HG03558 (cell line): ENCODE data around the gene TBX1.

Experiments used
- ATAC-seq: cut with Tn5 transposase; IDR thresholded peaks from one replicate; pipeline ENCODE4 v1.9.1; 2021; ENCODE audit warnings: moderate number of reproducible peaks; ENCODE audit not compliant: unreplicated experiment; ENCODE audit errors: extremely low read depth

TBX1 gene

GRCh38 chr22:19807914-19808872, 47.6 kb downstream of the TBX1 start:
- no peak for ATAC-seq

DNA sequence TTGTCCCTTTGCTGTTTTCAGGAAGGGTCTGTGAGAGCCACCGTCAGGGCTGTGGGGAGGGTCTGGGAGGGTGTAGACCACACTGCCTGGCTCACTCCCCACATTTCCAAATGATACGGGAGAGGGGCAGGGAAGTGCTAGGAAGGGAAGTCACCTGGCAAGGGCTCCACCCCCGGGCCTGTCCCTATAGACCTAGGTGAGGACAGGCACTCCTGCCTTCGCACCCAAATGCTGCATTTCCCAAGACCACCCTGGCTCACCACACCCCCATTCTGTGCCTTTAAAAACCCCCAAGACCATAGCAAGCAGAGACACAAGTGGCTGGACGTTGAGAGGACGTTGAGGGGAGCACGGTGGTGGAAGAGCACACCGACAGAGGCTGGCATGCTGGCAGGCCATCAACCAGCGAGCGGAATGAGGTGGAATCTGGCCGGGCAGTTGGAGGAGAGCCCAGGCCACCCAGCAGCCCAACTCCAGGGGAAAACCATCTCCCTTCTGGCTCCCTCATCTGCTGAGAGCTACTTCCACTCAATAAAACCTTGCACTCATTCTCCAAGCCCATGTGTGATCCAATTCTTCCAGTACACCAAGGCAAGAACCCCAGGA, 48.4 kb downstream of the TBX1 start:
- ATAC-seq: no peak

GRCh38 chr22:19809741-19810140, 49.2 kb downstream of the TBX1 start:
- no peak for ATAC-seq

DNA sequence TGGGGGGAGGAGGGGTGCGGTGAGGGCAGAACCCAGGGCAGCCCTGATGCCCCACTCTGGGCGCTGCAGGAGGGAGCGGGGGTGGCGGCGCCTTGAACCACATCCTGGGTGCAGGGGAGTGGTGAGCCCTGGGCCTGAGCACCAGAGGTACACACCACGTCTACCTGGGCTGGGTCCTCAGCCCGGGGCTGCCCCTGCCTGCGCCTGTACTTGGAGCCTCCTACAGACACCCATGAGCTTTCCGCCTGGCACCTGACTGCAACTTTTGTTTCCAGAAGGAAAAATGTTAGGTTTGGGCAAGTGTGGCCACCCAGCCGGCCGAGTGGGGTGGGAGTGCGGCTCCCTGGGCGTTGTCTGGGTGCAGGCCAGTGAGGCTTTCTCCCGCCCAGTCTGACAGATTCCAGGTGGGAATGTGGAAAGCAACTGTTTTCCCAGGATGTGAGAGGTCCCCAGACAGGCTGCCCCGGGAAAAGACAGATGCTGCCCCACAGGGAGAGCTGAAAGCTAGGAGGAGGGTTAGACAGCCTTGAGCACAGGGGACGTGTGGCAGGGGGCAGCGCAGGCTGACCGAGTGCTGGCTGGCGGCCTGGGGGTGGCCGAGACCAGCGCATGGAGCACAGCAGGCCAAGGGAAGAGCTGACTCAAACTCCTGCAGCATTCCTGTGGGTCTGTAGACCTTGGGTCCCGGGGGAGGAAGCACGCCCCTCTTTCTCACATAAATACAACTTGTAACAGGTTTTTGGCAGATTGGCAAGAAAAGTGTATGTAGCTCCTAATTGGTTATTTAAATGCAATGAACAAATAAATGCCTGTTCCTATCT, 50.0 kb downstream of the TBX1 start:
- no peak for ATAC-seq

GRCh38 chr22:19811211-19811621, 50.6 kb downstream of the TBX1 start:
- no peak for ATAC-seq

- ATAC-seq: no peak
Measured at GRCh38 chr22:19811811-19812771, 51.5 kb downstream of the TBX1 start.

- ATAC-seq: no peak
Measured at GRCh38 chr22:19812910-19813309, 52.3 kb downstream of the TBX1 start.

DNA sequence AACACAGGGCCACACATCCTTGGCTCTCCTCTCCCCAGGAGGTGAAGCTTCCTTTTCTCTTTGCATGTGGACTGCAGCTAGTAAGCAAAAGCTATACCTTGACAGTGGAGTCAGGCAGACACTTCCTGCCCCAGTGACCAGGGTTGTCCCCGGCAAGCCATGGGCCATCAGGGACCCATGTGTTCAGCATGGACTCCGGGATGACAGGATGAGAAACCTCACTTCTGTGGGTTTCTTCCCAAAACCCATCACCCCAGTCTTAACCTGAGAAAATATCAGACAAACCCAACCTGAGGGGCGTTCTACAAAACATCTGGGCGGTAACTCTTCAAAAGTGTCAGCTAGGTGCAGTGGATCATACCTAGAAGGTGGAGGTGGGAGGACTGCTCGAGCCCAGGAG, 53.9 kb downstream of the TBX1 start:
- ATAC-seq: no peak

GRCh38 chr22:19815093-19815822, 54.7 kb downstream of the TBX1 start:
- no peak for ATAC-seq

- no peak for ATAC-seq
Measured at GRCh38 chr22:19815823-19816290, 55.3 kb downstream of the TBX1 start.

- no peak for ATAC-seq
Measured at GRCh38 chr22:19816372-19817119, 56.0 kb downstream of the TBX1 start.
